ENCODE data around the gene LYSMD2. TPM values are rescaled to one million over a fixed set of nuclear protein-coding genes. Genes with fewer than 3 reads are reported as not detected.

Gene LYSMD2
- total and polyA plus RNA-seq, 9 of the 15 experiments (the other 6 are each of a cell fraction or from before 2014, with no cell fraction given): 4.3 to 30.3 (median 9.8) TPM

- TF ChIP-seq, protein P1, sequence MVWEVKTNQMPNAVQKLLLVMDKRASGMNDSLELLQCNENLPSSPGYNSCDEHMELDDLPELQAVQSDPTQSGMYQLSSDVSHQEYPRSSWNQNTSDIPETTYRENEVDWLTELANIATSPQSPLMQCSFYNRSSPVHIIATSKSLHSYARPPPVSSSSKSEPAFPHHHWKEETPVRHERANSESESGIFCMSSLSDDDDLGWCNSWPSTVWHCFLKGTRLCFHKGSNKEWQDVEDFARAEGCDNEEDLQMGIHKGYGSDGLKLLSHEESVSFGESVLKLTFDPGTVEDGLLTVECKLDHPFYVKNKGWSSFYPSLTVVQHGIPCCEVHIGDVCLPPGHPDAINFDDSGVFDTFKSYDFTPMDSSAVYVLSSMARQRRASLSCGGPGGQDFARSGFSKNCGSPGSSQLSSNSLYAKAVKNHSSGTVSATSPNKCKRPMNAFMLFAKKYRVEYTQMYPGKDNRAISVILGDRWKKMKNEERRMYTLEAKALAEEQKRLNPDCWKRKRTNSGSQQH (CRISPR knock-in tag; IDR thresholded peaks at IDR 0.05): no peak
- no peak for TF ChIP-seq USF2 (CRISPR knock-in tag; IDR thresholded peaks at IDR 0.05)
- TF ChIP-seq SAP30 (IDR thresholded peaks at IDR 0.05; ENCODE audit: borderline replicate concordance, insufficient read depth, low read depth, low read length, poor library complexity, severe bottlenecking): no peak
- TF ChIP-seq CBFA2T3 (IDR thresholded peaks at IDR 0.05): no peak
- no peak for TF ChIP-seq RBBP5 (IDR thresholded peaks at IDR 0.05; ENCODE audit: borderline replicate concordance, insufficient read depth, low read length, poor library complexity, severe bottlenecking)
- no peak for TF ChIP-seq E2F5 (CRISPR knock-in tag; IDR thresholded peaks at IDR 0.05)
- no peak for TF ChIP-seq KAT8 (IDR thresholded peaks at IDR 0.05; ENCODE audit: low read depth)
- TF ChIP-seq, protein P2, sequence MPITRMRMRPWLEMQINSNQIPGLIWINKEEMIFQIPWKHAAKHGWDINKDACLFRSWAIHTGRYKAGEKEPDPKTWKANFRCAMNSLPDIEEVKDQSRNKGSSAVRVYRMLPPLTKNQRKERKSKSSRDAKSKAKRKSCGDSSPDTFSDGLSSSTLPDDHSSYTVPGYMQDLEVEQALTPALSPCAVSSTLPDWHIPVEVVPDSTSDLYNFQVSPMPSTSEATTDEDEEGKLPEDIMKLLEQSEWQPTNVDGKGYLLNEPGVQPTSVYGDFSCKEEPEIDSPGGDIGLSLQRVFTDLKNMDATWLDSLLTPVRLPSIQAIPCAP (CRISPR knock-in tag; IDR thresholded peaks at IDR 0.05; ENCODE audit: borderline replicate concordance): no peak
- TF ChIP-seq, protein P3, sequence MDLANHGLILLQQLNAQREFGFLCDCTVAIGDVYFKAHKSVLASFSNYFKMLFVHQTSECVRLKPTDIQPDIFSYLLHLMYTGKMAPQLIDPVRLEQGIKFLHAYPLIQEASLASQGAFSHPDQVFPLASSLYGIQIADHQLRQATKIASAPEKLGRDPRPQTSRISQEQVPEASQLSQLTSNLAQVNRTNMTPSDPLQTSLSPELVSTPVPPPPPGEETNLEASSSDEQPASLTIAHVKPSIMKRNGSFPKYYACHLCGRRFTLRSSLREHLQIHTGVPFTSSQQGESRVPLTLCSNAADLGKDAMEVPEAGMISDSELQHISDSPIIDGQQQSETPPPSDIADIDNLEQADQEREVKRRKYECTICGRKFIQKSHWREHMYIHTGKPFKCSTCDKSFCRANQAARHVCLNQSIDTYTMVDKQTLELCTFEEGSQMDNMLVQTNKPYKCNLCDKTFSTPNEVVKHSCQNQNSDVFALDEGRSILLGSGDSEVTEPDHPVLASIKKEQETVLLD (IDR thresholded peaks at IDR 0.05): no peak
- no peak for TF ChIP-seq ELF2 (CRISPR knock-in tag; IDR thresholded peaks at IDR 0.05)
- TF ChIP-seq MEF2A (IDR thresholded peaks at IDR 0.05; ENCODE audit: control insufficient read depth, low read depth, low read length): no peak
- TF ChIP-seq MITF (IDR thresholded peaks at IDR 0.05): no peak
- no peak for TF ChIP-seq TEAD1 (CRISPR knock-in tag; IDR thresholded peaks at IDR 0.05)
- TF ChIP-seq DACH1 (IDR thresholded peaks at IDR 0.05; ENCODE audit: partially characterized antibody): no peak
- no peak for TF ChIP-seq ZNF589 (CRISPR knock-in tag; IDR thresholded peaks at IDR 0.05; ENCODE audit: low read depth)
- TF ChIP-seq, protein P4, sequence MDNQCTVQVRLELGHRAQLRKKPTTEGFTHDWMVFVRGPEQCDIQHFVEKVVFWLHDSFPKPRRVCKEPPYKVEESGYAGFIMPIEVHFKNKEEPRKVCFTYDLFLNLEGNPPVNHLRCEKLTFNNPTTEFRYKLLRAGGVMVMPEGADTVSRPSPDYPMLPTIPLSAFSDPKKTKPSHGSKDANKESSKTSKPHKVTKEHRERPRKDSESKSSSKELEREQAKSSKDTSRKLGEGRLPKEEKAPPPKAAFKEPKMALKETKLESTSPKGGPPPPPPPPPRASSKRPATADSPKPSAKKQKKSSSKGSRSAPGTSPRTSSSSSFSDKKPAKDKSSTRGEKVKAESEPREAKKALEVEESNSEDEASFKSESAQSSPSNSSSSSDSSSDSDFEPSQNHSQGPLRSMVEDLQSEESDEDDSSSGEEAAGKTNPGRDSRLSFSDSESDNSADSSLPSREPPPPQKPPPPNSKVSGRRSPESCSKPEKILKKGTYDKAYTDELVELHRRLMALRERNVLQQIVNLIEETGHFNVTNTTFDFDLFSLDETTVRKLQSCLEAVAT (IDR thresholded peaks at IDR 0.05): no peak
- TF ChIP-seq TCF15 (CRISPR knock-in tag; IDR thresholded peaks at IDR 0.05): no peak
These were observed 5.7 kb downstream of the LYSMD2 start (continued) for GRCh38 chr15:51731549-51732267.

All from K562 (cell line).